GM19324 (cell line): ENCODE results near the gene ANXA10.
"Not testable (repeated sequence)": the region's sequence is repeated elsewhere in the genome, so short reads cannot be mapped to it uniquely, and the experiment has no call there.

Experiments
- ATAC-seq: cut with Tn5 transposase; IDR thresholded peaks from one replicate; pipeline ENCODE4 v1.9.1; 2021; ENCODE audit warnings: mild to moderate bottlenecking, moderate library complexity; ENCODE audit not compliant: unreplicated experiment, low FRiP score

ANXA10 gene

DNA sequence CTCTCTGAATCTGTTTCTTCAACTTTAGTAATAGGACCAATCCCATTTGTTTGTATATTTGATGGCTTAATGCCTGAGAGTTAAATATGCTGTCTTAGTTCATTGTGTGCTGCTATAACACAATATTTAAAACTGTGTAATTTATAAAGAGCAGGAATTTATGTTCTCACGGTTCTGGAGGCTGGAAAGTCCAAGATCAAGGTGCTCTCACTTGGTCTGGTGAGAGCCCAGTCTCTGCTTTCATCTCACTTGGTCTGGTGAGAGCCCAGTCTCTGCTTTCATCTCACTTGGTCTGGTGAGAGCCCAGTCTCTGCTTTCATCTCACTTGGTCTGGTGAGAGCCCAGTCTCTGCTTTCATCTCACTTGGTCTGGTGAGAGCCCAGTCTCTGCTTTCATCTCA lies 20.7 kb downstream of the ANXA10 start:
- ATAC-seq = not testable (repeated sequence)

DNA sequence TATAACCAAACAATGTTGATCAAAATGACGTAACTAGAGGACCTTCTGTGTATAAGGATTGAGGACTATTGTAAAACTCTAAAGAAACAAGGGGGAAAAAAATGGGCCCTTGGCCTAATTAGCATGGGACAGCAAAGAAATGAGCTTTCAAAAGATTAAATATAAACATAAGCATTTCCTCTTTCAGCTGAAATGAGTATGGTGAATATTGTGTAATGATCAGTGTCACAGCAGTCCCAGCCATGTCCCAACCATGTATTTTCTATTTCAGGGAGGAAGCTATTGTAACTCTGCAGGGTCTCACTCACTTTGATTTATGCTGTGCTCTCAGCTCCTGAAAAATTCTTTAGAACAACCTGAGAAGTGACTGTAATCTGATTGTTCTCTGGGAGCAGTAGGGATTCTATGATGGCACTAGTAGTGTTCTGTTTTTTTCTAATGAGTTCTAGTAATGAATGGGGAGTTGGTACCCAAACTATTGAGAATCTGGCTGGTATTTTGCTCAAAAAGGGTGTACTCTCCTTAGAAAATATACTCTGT lies 25.8 kb downstream of the ANXA10 start:
- no peak for ATAC-seq

DNA sequence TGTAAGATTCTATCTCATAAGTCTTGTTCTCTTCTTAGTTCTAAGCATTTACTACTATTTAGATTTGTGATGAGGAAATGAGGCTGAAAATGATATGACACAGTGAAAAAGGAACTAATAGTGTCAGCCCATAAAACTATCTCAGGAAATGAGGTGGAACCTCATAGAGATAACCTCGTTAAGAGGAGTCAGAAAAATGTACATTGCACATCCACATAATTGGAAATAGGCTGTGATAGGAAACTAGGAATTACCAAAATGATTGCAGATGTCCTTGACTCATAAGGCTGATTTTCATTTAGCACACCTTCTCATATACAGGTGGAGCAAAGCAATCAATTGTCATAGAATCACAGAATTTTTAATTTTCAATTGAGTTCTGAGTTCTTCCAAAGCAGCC lies 26.8 kb downstream of the ANXA10 start:
- no peak for ATAC-seq

DNA sequence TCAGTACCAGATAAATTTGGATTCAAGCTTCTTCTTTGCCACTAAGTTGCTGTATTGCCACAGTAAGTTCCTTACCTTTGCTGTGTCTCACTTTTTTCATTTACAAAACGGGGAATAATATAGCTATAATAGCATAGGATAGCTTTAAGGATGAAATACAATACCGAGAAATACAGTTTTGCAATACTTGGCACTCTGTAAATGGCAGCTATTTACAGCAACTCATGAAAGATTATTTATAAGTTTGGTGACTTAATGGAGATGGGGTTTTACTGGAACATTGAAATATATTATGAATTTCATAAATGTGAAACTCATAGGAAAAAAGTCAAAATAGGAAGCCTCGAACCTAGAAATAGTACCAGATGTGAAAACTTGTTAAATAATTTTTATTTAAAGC lies 27.6 kb downstream of the ANXA10 start:
- ATAC-seq = no peak

DNA sequence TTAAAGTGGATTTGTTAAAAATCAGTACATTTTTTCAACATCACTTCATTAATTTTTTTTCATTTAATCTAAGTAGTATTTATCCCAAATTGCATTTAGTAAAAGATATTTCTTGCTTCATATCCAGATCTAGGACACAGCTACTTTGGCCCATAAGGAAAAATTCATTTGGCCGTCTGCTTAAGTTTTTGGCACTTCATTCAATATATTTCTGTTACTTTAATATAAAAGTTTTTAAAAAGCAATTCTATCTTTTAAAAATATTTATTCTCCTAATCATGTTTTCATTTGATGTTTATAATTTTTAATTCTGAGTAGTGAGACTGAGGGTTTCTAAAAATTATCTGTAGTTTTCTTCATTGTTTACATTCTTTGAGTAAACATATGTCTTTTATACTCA lies 28.5 kb downstream of the ANXA10 start:
- no peak for ATAC-seq

DNA sequence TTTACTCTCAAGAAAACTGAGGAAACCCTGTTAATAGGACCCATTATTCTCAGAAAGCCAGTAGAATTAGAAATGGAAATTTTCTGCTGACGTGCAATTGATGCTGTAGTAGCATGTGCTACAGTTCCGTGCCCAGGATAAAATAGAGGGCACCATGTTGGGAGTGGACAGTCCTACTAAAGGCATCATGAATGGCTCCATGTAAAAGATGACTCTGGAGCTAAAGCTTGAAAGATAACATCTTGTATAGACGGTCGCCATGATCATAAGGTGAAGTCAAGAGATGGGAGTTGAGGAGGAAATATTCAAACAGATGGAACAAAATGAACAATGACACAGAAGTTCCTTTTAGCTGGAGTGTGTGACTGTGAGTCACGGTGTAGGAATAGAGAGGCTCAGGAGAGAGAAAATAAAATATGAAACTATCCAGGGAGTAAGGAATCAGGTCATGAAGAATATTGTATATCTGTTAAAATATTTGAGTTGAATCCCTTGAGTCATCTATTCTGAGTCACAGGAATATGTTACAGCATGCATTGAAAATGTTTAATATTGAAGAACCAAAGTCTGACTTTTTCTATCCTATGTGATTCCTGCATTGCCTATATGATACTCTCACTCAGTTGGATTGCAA lies 31.8 kb downstream of the ANXA10 start:
- ATAC-seq = no peak

DNA sequence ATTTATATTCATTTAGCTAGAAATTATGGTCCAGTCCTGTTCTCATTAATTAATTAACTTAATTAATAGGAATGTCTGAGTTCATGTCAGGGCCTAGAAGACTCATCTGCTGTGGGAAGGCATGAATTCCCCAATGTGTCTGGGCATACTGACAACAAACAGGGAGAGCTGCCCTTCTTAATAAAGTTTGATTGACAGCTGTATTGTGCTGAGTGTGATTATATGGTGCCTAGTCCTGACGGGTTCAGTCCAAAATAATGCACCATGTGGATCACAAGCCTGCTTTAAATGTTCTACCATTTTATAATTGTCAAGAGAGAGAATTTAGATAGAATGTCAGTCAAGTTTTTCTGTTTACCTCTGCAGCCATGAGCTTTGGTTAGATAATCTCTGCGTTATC lies 34.6 kb downstream of the ANXA10 start:
- ATAC-seq = no peak

DNA sequence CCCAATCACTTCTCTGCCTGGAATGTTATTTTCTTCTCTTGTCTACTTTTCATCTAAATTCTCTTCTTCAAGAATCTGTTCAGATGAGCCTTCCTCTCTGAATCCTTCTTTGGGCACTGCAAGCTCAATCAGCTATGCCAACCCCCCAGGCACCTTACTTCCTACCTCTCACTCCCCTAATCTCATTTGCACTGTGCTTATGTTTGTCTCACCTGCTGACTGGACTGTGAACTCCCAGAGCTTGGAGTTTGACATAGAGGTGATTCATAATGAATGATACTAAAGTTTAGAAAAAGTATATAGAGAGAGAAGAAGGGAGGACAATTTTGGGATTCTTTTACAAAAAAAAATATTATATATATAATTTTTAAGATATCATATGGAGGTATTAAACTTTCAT lies 36.3 kb downstream of the ANXA10 start:
- no peak for ATAC-seq

DNA sequence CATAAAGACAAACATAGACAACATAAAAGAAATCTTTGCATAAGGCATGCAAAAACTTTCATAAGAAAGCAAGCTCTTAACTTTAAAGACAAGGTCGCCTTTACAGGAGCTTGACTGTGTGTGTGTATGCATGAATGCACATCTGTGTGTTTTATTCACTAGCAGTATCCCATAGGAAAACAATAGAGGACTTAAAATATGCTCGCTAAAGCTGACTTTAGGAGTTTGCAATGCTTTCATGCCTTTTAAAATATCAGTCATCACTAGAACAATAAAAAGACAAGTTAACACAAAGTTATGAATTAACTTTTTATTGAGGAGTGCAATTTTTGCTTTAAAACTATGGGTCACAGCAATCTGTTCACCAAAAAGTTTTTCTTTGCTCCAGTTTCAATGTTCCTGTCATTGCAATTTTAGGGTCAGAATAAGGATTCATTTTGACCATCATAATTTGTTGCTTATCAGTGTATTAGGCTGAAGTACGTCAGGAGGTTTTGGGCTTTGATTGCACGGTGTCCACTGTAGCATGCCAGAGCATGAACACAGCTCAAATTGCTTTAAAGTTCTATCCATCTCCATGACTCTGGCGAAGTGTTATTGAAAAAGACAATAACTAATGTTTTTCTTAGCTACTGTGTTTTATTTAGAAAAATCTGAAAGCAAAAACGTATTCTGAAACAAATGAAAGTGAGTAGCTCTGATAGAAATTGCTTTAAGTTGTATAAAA lies 36.9 kb downstream of the ANXA10 start:
- no peak for ATAC-seq

DNA sequence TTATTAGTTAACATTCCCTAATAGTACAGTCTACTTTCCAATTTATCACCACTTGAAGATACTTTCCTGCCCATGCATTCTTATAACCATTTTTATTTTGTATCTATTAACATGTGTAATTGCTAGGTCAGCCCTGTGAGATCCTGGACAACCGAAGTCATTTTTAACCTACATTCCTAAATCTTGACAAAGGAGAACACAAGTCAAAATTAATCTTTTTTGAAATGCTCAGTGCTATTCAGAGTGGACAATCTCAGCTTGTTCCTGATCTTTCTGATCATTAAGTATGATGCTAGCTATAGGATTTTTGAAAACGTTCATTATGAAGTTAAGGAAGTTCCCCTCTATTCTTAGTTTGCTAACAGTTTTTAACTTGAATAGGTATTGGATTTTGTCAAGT lies 37.5 kb downstream of the ANXA10 start:
- ATAC-seq = no peak

DNA sequence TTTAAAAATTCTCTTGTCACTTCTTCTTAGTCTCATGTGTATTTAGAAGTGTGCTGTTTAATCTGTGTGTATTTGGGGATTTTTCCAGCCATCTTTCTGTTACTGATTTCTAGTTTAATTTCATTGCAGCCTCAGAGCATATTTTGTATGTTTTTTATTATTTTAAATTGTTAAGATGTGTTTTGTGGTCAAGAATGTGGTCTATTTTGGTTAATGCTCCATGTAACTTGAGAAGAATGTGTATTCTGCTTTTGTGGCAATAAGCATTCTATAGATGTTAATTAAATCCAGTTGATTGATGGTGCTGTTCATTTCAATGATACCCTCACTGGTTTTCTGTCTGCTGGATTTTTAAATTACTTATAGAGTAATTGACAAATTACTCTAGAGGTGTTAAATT lies 38.9 kb downstream of the ANXA10 start:
- ATAC-seq = no peak

DNA sequence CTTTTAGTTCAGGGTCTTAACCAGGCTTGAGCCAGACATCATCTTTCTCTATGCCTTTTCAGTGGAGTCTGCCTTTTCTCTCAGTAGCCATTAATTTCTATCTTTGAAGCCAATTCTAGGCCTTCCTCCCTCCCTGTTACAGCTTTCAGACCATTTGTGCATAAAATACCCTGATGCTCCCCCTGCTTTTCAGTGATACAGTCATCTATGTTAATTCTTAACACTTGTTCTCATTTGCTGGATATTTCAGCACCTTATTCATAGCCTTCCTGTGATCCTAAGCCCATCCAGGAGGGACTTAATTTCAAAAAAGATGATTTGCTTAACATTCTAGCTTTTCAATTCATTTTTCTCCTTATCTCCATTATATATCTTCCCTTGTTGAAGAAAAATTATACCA lies 42.3 kb downstream of the ANXA10 start:
- ATAC-seq = no peak

DNA sequence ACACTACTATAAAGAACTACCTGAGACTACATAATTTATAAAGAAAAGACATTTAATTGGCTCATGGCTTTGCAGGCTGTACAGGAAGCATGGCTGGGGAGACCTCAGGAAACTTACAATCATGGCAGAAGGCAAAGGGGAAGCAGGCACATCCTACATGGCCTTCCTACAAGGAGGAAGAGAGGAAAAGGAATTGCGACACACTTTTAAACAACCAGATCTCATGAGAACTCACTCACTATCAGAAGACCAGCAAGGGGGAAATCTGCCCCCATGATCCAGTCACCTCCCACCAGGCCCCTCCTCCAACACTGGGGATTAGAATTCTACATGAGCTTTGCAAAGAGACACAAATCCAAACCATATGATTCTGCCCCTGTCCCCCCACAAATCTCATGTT lies 43.5 kb downstream of the ANXA10 start:
- ATAC-seq = not testable (repeated sequence)

DNA sequence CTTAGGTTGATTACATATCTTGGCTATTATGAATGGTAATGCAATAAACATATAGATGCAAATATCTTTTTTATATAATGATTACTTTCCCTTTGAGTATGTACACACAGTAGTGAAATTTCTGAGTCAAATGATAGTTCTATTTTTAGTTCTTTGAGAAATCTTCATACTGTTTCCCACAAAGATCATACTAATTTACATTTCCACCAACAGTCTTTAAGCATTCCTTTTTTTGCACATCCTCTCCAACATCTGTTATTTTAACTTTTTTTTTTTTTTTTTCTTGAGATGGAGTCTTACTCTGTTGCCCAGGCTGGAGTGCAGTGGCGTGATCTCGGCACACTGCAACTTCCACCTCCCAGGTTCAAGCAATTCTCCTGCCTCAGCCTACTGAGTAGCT lies 45.4 kb downstream of the ANXA10 start:
- not testable (repeated sequence) for ATAC-seq

DNA sequence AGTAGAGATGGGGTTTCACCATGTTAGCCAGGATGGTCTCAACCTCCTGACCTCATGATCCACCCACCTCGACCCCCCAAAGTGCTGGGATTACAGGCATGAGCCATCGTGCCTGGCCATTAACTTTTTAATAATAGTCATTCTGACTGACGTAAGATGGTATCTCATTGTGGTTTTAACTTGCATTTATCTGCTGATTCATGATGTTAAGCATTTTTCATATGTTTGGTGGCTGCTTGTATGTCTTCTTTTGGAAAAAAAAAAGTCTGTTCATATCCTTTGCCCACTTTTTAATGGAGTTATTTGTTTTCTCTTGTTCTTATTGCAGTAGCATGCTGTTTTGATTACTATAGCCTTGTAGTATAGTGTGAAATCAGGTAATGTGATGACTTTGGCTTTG lies 45.8 kb downstream of the ANXA10 start:
- no peak for ATAC-seq

DNA sequence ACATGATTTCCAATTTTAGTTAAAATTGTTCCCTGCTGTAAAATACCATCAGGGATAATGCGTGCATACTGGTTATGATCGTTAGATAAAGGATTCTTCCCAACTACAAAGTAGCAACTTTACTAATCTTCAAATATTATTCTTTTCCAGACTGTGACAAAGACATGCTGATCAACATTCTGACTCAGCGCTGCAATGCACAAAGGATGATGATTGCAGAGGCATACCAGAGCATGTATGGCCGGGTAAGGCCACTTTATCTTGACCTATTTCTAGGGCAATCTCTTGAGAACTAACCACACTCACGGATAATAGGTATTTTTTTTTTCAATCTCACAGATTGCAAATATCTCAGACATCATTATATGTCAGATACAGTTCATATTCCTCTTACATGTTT lies 47.0 kb downstream of the ANXA10 start:
- no peak for ATAC-seq

DNA sequence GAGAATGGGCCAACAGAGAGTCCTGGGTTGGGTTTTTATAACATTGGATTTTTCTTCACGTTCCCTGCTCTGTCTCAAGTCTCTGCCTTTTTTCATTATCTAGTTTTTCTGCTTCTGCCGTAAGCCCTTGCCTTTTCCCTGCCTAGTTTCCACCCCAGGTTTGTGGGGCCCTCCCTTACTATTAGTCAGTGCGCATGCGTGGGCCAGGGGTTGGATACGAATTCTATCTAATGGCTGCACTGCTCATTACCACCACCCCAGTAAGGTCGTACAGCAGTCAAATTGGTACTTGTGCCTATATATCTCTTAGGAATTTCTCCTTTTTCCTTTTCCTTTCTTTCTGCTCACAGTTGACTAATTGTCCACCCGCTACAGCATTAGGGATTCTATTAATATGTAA lies 49.4 kb downstream of the ANXA10 start:
- ATAC-seq = no peak

DNA sequence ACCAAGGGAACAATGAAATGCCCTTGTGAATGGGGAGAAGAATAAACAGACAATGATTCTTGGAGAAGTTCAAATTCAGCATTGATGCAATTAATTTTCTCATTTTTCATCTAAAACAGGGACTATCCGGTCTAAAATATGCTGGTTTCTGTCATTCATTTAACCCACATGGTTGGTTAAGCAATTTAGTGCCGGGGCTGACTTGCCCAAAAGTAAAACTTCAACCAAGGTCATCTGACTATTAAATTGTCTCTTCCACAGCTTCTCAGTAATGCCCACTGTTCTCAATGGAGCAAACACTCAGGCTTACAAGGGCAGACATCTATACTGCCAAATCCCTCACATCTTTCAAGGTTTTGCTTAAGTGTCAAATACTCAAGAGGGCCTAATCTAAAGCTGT lies 51.3 kb downstream of the ANXA10 start:
- no peak for ATAC-seq

DNA sequence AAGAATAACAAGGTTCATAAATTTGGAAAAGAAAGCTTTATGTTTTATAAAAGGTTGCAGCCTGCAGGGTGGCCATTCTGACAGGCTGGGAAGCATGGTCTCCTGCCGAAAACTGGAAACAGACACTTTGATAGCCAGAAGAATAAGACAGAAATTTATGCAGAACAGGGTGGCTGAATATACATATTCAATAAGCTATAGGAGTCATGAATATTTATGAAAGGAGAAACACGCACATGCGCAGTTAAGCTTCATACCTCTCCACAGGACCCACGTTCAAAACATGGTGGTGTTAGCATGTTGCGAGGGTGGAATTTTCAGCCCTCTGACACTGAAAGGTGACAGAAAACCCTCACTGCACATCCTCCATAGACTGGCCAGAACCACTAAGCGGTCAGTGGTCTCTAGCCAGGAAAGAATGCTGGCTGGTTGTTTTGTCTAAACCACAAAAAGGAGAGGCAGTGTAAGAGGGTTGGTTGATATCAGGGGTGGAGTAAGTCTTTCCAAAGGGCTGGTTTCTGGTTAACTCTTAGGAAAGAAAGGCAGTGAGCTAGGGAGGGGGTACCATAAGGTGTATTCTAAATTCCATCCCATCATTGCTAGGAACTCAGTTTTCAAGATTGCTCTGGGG lies 58.2 kb downstream of the ANXA10 start:
- no peak for ATAC-seq

DNA sequence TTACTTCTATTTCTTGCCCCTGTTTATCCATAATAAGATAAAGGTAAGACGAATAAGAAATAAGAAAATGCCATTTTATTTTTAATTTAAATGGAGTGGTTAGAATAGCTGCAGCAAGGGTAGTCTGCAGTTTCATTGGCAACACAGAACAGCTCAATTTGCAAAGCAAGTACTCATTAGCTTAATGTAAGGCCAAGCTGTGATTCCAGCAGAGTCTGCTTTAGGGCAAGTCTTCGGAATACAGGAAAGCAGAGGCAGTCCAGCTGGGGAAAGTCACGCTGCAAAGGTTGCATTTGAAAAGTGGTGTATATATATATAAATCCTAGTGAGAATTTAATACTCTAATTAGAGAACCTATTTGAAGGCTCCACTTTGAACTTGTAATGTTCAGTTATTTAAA lies 59.0 kb downstream of the ANXA10 start:
- no peak for ATAC-seq

DNA sequence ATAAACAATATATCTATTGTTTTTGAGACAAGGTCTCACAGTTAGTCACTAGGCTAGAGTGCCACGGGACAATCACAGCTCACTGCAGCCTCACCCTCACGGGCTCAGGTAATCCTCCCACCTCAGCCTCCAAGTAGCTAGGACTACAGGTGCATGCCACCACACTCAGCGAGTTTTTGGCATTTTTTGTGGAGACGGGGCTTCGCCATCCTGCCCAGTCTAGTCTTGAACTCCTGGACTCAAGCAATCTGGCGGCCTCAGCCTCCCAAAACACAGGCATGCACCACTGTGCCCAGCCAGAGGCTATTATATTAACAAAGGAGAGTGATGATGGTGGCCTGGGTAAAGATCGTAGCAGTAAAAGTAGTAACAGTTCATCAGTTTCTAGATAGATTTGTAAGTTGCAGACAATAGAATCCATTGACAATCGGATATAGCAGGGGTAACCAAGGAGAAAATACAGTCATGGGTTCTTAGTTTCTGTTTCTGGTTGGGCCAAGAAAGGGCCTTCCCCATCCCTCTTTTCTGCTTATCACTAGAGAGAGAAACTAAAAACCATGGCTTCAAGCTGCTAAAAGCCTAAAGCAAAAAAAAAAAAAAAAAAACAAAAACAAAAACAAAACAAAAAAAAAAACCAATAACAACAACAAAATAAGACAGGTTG lies 60.6 kb downstream of the ANXA10 start:
- ATAC-seq = no peak
